GM12891 (cell line): ENCODE measurements around the gene MPZL1.

Experiments used
- PAX5 ChIP-seq: IDR thresholded peaks from 2 replicates; pipeline ENCODE4 v1.6.1; 2011; ENCODE audit warnings: low read length, moderate library complexity, mild to moderate bottlenecking; ENCODE audit not compliant: insufficient read depth, severe bottlenecking
- POLR2A ChIP-seq: IDR thresholded peaks from 2 replicates; pipeline ENCODE4 v1.6.1; 2011; ENCODE audit warnings: low read depth, low read length, control low read depth
- POLR2AphosphoS5 ChIP-seq: IDR thresholded peaks from 2 replicates; pipeline ENCODE4 v1.6.1; 2011; ENCODE audit warnings: low read depth, low read length, control low read depth
- SPI1 ChIP-seq: IDR thresholded peaks from 2 replicates; pipeline ENCODE4 v1.6.1; 2011; ENCODE audit warnings: low read depth, low read length, control low read depth
- TAF1 ChIP-seq: IDR thresholded peaks from 2 replicates; pipeline ENCODE4 v1.6.1; 2011; ENCODE audit warnings: low read depth, low read length, control low read depth

GRCh38 chr1:167815650-167816049, 93.9 kb downstream of the MPZL1 start:
- TF ChIP-seq POLR2A (no peak), SPI1 (no peak), POLR2AphosphoS5 (no peak), TAF1 (no peak), PAX5 (no peak)
